ENCODE measurements around the gene SETD2. TPM values are rescaled to one million over a fixed set of nuclear protein-coding genes. Genes with fewer than 3 reads are reported as not detected.
"Not testable (repeated sequence)": the region's sequence is repeated elsewhere in the genome, so short reads cannot be mapped to it uniquely, and the experiment has no call there.

SETD2 gene
- total RNA-seq, 1 donor from 2014 or later: 47.0 TPM

DNA sequence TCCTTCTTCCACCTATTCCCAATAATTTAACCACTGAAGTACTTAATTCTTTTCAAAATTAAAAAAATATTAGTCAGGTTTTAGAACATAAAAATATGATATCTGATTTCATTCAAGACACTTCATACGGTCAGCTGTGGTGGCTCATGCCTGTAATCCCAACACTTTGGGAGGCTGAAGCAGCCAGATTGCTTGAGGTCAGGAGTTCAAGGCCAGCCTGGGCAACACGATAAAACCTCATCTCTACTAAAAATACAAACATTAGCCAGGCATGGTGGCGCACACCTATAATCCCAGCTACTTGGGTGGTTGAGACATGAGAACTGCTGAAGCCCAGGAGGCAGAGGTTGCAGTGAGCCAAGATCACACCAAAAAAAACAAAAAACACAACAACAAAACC lies 127.8 kb downstream of the SETD2 start:
- no peak for DNase-seq (ENCODE audit: low spot score)

DNA sequence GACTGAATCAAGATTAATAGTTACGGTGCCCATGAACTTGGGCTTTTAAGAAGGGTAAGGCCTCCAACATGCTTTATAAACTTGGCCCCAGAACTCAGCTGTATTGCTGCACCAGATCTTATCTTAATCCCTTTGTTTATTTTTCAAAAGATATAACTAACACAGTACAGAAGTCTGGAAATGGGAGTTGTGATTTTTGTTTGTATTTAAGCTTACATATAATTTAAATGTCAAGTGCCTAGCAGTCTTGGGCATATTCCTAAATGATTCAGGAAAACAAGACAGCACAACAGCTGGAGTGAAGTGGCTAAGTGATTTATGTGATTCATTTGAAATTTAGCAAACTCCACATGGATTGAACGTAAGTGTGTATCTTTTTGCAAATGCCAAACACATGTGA lies 128.3 kb downstream of the SETD2 start:
- no peak for DNase-seq (ENCODE audit: low spot score)

DNA sequence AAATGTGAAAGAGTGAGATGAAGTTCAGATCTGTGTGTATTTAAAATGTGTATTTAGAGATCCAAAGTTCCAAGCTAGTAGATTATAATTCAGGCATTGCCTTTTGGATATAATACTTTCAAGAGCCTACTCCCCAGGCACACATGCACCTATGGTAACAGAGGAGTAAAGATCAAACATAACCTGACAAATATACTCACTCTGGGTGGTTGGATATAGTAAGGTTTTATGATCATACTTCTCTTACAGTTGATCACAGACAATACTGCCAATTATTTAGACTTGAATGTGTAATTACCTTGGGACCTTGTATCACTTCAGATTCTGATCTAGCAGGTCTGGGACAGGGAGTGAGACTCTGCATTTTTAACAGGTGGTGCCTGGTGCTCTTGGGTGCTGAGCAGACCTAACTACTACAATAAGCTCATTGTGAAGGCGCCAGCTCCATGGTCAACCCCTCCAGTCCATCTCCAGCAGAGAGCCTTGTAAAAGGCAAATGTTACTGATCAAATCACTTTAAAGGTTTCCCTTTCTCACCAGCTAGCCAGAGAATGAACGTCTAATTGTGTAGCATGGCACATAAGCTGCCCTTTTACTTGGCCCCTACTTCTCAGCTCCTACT lies 128.9 kb downstream of the SETD2 start:
- DNase-seq (ENCODE audit: low spot score): no peak

DNA sequence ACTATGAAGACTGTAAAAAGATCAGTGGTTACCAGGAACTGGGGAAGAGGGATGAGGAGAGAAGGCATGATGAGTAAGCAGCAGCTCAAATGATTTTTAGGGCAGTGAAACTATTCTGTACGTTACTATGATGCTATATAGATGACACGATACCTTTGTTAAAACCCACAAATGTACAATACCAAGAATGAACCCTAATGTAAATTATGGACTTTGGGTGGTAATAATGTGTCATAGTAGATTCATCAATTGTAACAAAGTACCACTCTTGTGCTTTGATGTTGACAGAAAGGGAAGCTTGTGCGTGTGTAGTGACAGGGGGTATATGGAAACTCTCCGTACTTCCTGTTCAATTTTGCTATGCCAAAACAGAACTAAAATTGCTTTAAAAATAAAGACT lies 132.9 kb downstream of the SETD2 start:
- DNase-seq (ENCODE audit: low spot score): not testable (repeated sequence)

DNA sequence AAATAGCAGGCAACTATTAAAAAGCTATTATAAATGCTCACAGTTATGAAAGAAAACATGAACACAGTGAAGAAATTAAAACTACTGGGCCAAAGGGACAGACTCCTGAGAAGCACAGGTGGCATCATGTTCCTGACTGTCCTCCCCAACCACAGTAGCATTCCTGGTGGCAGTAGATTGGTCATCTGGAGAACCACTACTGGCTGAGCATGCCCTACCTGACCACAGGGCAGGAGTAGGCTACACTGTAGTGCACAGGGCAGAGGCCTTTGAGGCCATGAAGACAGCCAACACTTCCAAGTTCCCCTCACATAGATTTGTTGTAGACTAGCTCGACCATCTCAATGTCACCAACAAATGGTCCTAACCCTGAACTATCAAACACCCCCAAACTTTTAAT lies 135.2 kb downstream of the SETD2 start:
- DNase-seq (ENCODE audit: low spot score): no peak

- no peak for DNase-seq (ENCODE audit: low spot score)
These were observed 135.8 kb downstream of the SETD2 start for GRCh38 chr3:47028146-47028545.

GRCh38 chr3:47026432-47026831 lies 137.5 kb downstream of the SETD2 start:
- DNase-seq (ENCODE audit: low spot score): not testable (repeated sequence)

DNA sequence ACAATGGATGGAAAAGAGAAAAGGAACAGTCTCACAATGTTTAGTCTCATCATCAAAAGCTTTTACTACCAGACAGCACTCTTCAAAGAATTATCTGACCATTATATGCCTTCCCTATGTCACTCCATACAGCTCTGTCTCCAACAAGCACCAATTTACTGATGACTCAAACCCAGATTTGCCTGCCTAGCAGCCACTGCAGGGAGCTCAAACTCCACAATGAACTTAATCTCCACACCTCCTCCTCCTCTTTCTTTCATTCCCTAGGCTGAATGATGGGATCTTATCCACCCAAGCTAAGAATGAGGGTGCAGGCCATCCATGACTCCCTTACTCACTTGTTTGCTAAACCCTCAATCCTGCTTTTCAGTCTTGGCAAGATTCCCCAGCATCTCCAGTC lies 139.0 kb downstream of the SETD2 start:
- DNase-seq (ENCODE audit: low spot score): no peak

- DNase-seq (ENCODE audit: low spot score): no peak
These were observed 141.3 kb downstream of the SETD2 start for GRCh38 chr3:47022641-47023071.

DNA sequence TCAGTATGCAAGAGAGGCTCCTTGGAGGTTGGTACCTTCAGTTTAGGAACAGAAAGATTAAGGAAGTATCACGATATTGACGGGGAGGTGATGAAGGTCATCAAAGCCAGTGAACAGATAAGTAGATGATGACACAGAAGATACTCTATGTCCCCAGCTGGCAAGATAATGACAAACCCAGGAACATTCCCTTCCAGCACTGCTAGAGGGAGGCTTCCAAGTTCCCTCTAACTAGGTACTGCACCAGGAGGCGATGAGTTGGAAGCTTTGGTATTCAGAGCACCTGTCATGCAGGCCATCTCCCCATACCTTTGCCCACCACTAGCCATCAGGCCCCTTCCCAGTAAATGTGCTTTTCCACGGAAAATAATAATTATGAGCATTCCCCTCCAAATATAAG lies 143.6 kb downstream of the SETD2 start:
- DNase-seq (ENCODE audit: low spot score): no peak

- no peak for DNase-seq (ENCODE audit: low spot score)
These were observed 144.7 kb downstream of the SETD2 start for GRCh38 chr3:47019201-47019600.

DNA sequence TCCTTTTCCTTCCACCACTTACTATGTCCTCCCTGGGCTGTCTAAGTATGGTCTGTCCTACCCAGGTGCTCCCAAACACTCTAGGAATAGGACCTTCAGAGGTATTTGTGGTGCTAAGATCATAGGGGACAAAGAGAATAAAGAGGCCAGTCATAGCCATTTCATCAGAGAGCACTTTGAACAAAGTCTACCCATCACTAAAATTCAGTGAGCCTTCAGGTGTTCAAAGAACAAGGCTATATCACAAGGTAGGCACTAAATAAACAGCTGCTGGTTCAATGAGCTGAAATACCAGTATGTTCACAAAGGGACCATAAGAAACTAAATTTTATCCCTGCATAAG lies 145.7 kb downstream of the SETD2 start:
- no peak for DNase-seq (ENCODE audit: low spot score)

GRCh38 chr3:47017504-47018268 lies 146.2 kb downstream of the SETD2 start:
- DNase-seq (ENCODE audit: low spot score): no peak

DNA sequence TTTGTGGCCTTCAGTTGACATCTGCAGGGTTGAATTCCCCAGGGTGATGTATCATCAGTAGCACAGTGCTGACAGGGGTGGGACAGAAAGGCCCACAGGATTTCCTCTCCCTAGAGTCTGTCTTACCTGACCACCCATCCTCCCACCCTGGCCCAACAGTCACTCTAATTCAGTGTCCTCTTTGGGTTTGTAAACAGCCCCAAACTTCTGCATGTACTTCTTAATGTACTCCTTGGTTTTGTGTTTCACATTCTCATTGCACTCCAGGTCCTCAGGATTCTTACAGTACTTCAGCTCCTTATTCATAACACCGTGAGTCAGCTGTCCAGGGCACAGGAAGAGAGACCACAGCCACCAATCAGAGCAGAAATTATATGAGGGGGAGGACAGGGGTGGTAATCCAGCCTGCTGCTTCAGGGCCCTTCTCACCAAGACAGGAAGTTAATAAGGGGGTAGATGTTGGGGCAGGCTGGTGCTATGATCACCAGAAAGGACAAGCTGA lies 146.9 kb downstream of the SETD2 start:
- no peak for DNase-seq (ENCODE audit: low spot score)

GRCh38 chr3:47016086-47016933 lies 147.6 kb downstream of the SETD2 start:
- DNase-seq (ENCODE audit: low spot score): no peak

DNA sequence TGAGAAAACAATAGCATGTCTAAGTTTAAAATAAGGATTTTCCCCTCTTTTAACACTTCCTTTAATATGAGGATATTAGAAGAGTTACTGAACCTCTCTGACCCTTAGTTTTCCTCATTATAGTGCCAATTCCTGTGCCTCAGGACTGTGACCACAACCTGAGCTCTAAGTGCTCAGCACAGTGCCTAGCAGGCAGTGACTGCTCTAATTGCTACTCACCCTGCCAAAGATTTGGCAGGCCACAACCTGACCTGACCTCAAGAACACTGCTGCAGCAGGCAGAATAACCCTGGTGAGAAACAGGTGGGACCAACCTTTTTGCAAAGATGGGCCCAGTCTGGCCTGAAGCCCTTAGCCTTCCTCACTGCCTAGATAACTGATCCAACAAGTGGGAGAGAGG lies 148.8 kb downstream of the SETD2 start:
- no peak for DNase-seq (ENCODE audit: low spot score)

GRCh38 chr3:47014036-47014435 lies 149.9 kb downstream of the SETD2 start:
- no peak for DNase-seq (ENCODE audit: low spot score)

DNA sequence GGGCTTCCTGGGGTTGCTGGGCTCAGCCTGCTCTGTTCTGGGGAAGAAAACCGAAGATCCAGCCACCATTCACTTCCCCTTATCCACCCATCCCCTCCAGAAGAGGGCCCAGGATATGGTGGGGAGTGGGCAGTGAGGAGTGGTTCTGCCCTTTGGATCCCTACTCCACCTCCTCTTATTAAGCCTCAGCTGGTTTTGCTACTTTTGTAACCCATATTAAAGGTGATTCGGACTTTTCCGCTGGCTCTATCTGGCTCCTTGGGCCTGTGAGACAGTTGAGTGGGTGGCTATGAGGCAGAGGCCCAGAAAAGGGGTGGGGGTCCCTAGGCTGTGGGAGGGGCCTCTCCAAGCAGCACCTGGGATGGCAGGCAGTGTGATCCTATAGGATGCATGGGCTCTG lies 150.7 kb downstream of the SETD2 start:
- DNase-seq (ENCODE audit: low spot score): no peak

DNA sequence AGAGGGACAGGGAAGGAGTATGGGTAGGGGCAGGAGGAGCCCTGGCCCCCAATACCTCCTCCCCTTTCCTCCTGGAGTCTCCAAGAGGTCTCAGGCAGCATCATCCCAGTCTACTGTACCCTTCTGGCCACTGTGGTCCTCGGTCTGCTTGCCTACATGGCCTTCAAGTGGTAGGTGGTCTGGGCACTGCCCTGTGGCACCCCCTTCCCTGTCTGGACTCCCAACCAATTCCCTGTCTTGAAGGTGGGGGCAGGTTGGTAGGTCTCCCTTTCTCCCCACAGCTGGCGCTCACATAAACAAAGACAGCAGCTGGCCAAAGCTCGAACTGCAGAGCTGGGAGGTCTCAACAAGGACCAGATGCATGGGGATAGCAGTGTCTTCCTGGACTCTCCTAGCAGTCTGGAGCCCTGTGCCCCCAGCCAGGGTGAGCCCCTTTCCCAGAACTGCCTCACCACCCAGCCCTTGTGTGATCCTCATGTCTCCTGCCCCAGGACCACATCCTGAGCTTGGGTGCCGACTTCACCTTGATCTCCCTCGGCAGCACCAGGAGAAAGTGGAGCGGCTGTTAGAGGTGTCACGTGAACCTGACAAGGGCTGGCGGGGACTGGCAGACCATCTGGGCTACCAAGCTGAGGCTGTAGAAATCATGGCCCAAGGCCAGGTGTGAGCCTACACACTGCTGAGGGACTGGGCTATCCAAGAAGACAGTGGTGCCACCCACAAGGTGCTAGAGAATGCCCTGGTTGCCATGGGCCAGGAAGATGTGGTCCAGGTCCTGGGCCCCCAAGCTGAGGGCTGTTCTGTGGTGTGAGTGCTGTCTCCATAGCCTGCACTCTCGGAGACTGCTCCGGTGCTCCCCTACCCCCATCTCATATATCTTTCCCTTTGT lies 151.3 kb downstream of the SETD2 start:
- no peak for DNase-seq (ENCODE audit: low spot score)

- no peak for DNase-seq (ENCODE audit: low spot score)
These were observed 152.5 kb downstream of the SETD2 start for GRCh38 chr3:47011371-47011770.

GRCh38 chr3:47010910-47011309 lies 153.0 kb downstream of the SETD2 start:
- DNase-seq (ENCODE audit: low spot score): no peak
